Osteocyte (in vitro differentiated cells): Measurements from ENCODE around the gene CALM3. TPM values are rescaled to one million over a fixed set of nuclear protein-coding genes. Genes with fewer than 3 reads are reported as not detected.
A peak's percentile ranks its signal among the peaks of the same experiment; 100 is the strongest.

Experiments
- DNase-seq: peaks from one replicate; pipeline ENCODE4 v3.0.0; 2021; ENCODE audit warnings: mixed read lengths; ENCODE audit not compliant: unreplicated experiment; ENCODE audit errors: extremely low spot score
- H3K27ac Mint-ChIP-seq: one replicate; pipeline ENCODE4 v1.8.0; 2021; ENCODE audit warnings: mild to moderate bottlenecking, mixed read lengths; ENCODE audit not compliant: unreplicated experiment
- H3K27me3 Mint-ChIP-seq: one replicate; pipeline ENCODE4 v1.8.0; 2021; ENCODE audit warnings: mixed read lengths; ENCODE audit not compliant: unreplicated experiment
- H3K36me3 Mint-ChIP-seq: one replicate; pipeline ENCODE4 v1.8.0; 2021; ENCODE audit warnings: mixed read lengths; ENCODE audit not compliant: unreplicated experiment
- H3K4me1 Mint-ChIP-seq: one replicate; pipeline ENCODE4 v1.8.0; 2021; ENCODE audit warnings: mixed read lengths; ENCODE audit not compliant: unreplicated experiment
- H3K4me3 Mint-ChIP-seq: one replicate; pipeline ENCODE4 v1.8.0; 2021; ENCODE audit warnings: mild to moderate bottlenecking, moderate library complexity, mixed read lengths; ENCODE audit not compliant: unreplicated experiment
- H3K9me3 Mint-ChIP-seq: one replicate; pipeline ENCODE4 v1.8.0; 2021; ENCODE audit warnings: mixed read lengths; ENCODE audit not compliant: unreplicated experiment
- CTCF ChIP-seq: fragments of 200-600 bp; sonication (generic); IDR thresholded peaks from 2 replicates; pipeline ENCODE4 v1.5.0; 2021; ENCODE audit warnings: antibody characterized with exemption, mild to moderate bottlenecking, moderate library complexity
- total RNA-seq: library from RNA; stranded (reverse); gene quantifications from 2 replicates; pipeline ENCODE4 v1.2.1, GENCODE V29; 2021

Gene CALM3
- total RNA-seq, 1 donor from 2014 or later = 168 TPM

- peaks cover 22% of the 10 kb centered on the region for H3K4me1 Mint-ChIP-seq
- no peak for TF ChIP-seq CTCF
- no peaks in the 10 kb centered on the region for H3K36me3 Mint-ChIP-seq
- no peak overlapping the region for H3K4me3 Mint-ChIP-seq
- DNase-seq = no peak
- H3K27me3 Mint-ChIP-seq = no peaks in the 10 kb centered on the region
- H3K9me3 Mint-ChIP-seq = peaks cover 10% of the 10 kb centered on the region
- H3K27ac Mint-ChIP-seq = no peak overlapping the region
These were observed 2.7 kb upstream of the CALM3 start for GRCh38 chr19:46598372-46598917.

- Mint-ChIP-seq H3K36me3 (no peaks in the 10 kb centered on the region), H3K4me3 (peak overlapping the region; percentile 98), H3K9me3 (peaks cover 10% of the 10 kb centered on the region), H3K27ac (peak overlapping the region; percentile 100), H3K4me1 (peaks cover 33% of the 10 kb centered on the region), H3K27me3 (no peaks in the 10 kb centered on the region)
- TF ChIP-seq CTCF = no peak
- DNase-seq = no peak
These were observed 1.3 kb upstream of the CALM3 start for GRCh38 chr19:46599716-46600373.

- peak overlapping the region; percentile 98 for H3K4me3 Mint-ChIP-seq
- no peaks in the 10 kb centered on the region for H3K27me3 Mint-ChIP-seq
- peak overlapping the region; percentile 100 for H3K27ac Mint-ChIP-seq
- no peaks in the 10 kb centered on the region for H3K36me3 Mint-ChIP-seq
- peaks cover 35% of the 10 kb centered on the region for H3K4me1 Mint-ChIP-seq
- no peak for TF ChIP-seq CTCF
- DNase-seq = peak; percentile 99
- H3K9me3 Mint-ChIP-seq = peaks cover 10% of the 10 kb centered on the region
These were observed 479 bp upstream of the CALM3 start for GRCh38 chr19:46600384-46601317.

- Mint-ChIP-seq H3K27me3 (no peaks in the 10 kb centered on the region), H3K4me1 (peaks cover 37% of the 10 kb centered on the region), H3K9me3 (peaks cover 10% of the 10 kb centered on the region), H3K36me3 (peaks cover 10% of the 10 kb centered on the region), H3K27ac (peak overlapping the region; percentile 81), H3K4me3 (peak overlapping the region; percentile 98)
- no peak for DNase-seq
- no peak for TF ChIP-seq CTCF
These were observed 1.5 kb downstream of the CALM3 start for GRCh38 chr19:46602392-46603194.
